Activated CD8-positive, alpha-beta memory T cell treated with anti-CD3 and anti-CD28 coated beads, Interleukin-2, amount 10 ng/mL, durations not matched to agents 7 days and 5 days (primary cell): ENCODE data around the gene CCDC127. TPM values are rescaled to one million over a fixed set of nuclear protein-coding genes. Genes with fewer than 3 reads are reported as not detected.

Source experiments
- ATAC-seq: fragments of 150-1000 bp; cut with Tn5 transposase; one replicate; pipeline ENCODE4 v1.10.0; 2021; ENCODE audit warnings: moderate library complexity
- CTCF ChIA-PET: fragments of 350-600 bp; sonication (Branson Sonifier 250); formaldehyde crosslinking; loops from one replicate; lab custom pipeline; 2021; ENCODE audit warnings: antibody characterized with exemption; lab: Charles Lee
- DNase-seq: peaks from one replicate; pipeline ENCODE4 v3.0.0-alpha.2; 2020
- H3K27ac Mint-ChIP-seq: one replicate; pipeline ENCODE4 v1.8.0; 2021; ENCODE audit warnings: mild to moderate bottlenecking, mixed read lengths
- H3K27me3 Mint-ChIP-seq: one replicate; pipeline ENCODE4 v1.8.0; 2021; ENCODE audit warnings: mixed read lengths
- H3K36me3 Mint-ChIP-seq: one replicate; pipeline ENCODE4 v1.8.0; 2021; ENCODE audit warnings: mild to moderate bottlenecking, mixed read lengths
- H3K4me1 Mint-ChIP-seq: one replicate; pipeline ENCODE4 v1.8.0; 2021; ENCODE audit warnings: mixed read lengths
- H3K4me3 Mint-ChIP-seq: one replicate; pipeline ENCODE4 v1.8.0; 2021; ENCODE audit warnings: mild to moderate bottlenecking, moderate library complexity, mixed read lengths
- H3K9me3 Mint-ChIP-seq: one replicate; pipeline ENCODE4 v1.8.0; 2022; ENCODE audit warnings: low read depth, mixed read lengths
- total RNA-seq, 2 experiments: library from RNA; stranded (reverse); gene quantifications; one replicate each; pipeline ENCODE4 v1.2.3, GENCODE V29; 2021

CCDC127 gene
- total RNA-seq, 2 experiments from 2014 or later, result 4.8 to 6.2 TPM

DNA sequence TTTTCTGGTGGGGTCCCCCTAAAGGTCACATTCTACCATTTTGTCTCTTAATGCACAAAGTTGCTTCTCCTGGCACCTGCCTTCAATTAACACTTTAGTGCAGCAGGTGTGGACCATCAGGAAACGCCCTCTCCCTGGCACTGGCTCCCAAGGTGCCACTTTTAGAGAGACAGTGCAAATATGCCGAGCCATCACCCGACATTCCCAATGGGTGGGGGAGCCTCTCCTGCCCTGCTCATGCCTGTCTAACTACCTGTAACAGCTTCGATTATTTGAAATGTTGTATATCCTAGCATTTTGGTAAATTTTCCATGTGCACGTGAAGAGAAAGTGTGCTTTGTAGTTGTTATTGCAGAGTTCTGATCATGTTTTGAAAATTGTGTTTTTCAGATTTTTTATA lies 39.8 kb downstream of the CCDC127 start:
- CTCF ChIA-PET, result no interaction called here
- ATAC-seq (no peak), DNase-seq (no peak)
- H3K4me1 Mint-ChIP-seq, result no peaks in the 10 kb centered on the region
- no peak overlapping the region for H3K4me3 Mint-ChIP-seq
- H3K27me3 Mint-ChIP-seq, result peaks cover 13% of the 10 kb centered on the region
- H3K9me3 Mint-ChIP-seq, result no peaks in the 10 kb centered on the region
- H3K27ac Mint-ChIP-seq, result no peak overlapping the region
- H3K36me3 Mint-ChIP-seq, result no peaks in the 10 kb centered on the region

DNA sequence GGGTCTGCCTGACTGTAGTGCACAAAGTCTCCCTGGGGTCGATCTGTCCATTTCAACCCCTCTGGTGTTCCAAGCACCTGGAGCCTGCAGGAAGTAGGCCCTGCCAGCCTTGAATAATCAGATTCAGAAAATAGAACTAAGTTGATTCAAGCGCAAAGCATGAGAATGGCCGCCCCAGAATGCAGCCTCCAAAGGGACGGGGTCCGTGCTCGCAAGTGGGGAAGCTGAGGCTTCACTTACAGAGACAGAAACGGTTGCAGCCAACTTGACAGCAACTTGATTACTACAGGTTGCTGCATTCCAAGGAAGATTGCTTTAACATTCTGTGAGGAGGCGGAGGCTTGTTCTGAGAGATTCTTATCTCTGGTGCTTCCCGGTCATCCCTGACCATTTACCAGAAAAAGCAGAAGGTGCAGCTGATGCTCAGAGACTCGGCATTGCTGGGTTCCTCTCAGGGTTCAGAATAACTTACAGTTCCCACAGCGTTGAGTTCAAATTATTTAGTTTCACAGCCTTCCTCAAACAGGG lies 41.6 kb downstream of the CCDC127 start:
- DNase-seq, result no peak
- Mint-ChIP-seq H3K4me3 (no peak overlapping the region), H3K27ac (no peak overlapping the region), H3K27me3 (peaks cover 13% of the 10 kb centered on the region), H3K36me3 (no peaks in the 10 kb centered on the region), H3K4me1 (no peaks in the 10 kb centered on the region), H3K9me3 (no peaks in the 10 kb centered on the region)
- CTCF ChIA-PET, result no interaction called here
- ATAC-seq, result no peak

DNA sequence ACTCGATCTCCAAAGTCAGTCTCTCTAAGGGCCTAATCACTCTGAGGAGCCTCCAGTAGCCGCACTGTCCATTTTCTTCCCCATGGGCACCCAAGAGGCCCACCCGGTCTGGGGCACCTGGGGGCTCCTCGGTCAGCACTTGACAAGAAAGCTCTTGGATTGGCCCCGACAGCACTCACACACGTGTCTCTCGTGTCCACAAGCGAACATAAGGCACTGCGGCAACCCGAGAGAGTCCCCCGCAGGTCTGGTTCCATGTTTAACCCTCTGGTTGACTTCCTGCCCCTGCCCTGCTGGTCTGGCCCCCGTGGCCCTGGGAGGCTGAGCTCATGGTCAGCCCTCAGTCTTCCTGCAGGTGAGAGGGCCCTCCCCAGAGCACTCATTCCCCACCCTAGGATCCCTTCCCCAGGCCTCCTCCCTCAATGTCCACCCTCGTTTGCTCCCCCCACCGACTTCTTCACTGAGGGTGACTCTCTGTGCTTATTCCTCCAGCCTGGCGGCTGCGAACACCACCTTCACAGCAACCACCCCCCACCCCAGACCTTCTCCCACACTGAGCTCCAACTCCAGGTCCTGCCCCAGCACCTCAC lies 43.0 kb downstream of the CCDC127 start:
- H3K36me3 Mint-ChIP-seq, result no peaks in the 10 kb centered on the region
- H3K27ac Mint-ChIP-seq, result no peak overlapping the region
- no peaks in the 10 kb centered on the region for H3K9me3 Mint-ChIP-seq
- CTCF ChIA-PET, result no interaction called here
- peaks cover 13% of the 10 kb centered on the region for H3K27me3 Mint-ChIP-seq
- no peaks in the 10 kb centered on the region for H3K4me1 Mint-ChIP-seq
- DNase-seq, result no peak
- ATAC-seq, result no peak
- no peak overlapping the region for H3K4me3 Mint-ChIP-seq

DNA sequence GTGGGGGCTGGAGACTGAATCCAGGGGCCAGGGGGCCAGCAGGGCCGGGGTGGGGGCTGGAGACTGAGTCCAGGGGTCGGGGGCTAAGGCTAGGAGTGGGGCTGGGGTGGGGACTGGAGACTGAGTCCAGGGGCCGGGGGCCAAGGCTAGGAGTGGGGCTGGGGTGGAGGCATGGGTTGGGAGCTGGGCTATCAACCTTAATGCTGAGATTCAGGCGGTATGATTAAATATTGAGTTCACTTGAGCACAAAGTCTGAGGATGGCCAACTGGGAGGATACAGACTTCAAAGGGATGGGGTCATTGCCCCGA lies 43.7 kb downstream of the CCDC127 start:
- Mint-ChIP-seq H3K27ac (no peak overlapping the region), H3K9me3 (no peaks in the 10 kb centered on the region), H3K27me3 (peaks cover 10% of the 10 kb centered on the region), H3K4me1 (no peaks in the 10 kb centered on the region), H3K4me3 (no peak overlapping the region), H3K36me3 (no peaks in the 10 kb centered on the region)
- ATAC-seq (no peak), DNase-seq (no peak)
- CTCF ChIA-PET, result no interaction called here

DNA sequence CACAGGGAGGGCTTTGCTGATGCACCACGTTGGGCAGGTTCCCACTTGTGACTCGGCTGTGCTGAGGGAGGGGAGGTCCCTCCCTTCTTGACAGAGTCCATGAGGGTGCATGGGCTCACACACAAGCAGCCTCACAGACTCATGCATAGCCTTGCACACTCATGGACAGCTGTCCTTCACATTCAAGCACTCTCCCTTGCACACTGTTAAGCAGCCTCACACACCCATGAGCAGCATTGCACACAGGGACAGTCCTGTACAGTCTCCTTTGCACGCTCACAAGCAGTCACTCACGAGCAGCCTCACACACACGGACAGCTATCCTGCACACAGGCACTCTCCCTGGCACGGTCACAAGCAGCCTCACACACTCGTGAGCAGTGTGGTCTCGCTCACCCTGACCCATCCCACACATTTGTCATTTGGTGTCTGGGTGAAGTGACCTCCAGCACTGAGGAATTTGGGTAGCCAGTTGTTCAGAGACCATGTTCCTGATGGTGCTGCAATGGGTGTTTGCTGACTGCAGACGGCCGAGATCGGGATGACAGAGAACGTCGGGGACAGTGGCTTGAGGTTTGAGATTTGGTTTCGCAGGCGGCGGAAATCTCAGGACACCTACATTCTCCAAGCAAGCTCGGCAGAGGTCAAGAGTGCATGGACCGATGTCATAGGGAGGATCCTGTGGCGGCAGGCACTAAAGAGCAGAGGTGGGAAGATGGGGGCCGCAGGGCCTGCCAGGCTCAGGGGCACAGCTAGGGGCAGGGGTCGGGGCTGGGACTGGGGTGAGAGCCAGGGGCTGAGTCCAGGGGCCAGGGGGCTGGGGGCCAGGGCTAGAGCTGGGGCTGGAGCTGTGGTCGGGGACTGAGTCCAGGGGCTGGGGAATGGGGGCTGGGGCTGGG lies 44.3 kb downstream of the CCDC127 start:
- Mint-ChIP-seq H3K27ac (no peak overlapping the region), H3K36me3 (no peaks in the 10 kb centered on the region), H3K27me3 (peaks cover 10% of the 10 kb centered on the region), H3K9me3 (no peaks in the 10 kb centered on the region), H3K4me3 (no peak overlapping the region), H3K4me1 (no peaks in the 10 kb centered on the region)
- CTCF ChIA-PET, result interaction anchor here (1.6 kb wide), 1 partner anchor 15 kb away, joined by 5 read pairs; no protein-coding TSS in a partner anchor
- ATAC-seq (peak; percentile 16), DNase-seq (no peak)

DNA sequence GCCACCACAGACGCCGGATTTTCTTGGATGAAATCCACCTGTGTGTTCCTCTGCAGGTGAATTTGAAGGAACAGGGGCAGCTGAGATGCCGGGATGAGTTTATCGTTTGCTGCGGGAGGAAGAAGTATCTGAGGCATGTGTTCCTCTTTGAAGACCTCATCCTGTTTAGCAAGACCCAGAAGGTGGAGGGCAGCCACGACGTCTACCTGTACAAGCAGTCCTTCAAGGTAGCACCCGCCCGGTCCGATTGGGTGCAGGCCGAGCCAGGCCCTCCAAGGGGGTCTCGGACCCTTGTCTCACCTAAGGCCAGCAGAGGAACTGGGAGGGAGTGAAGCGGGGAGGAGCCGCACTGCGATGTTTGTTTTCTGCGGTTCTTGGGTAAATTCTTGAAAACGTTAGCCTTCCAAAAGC lies 45.1 kb downstream of the CCDC127 start:
- Mint-ChIP-seq H3K4me1 (no peaks in the 10 kb centered on the region), H3K27ac (no peak overlapping the region), H3K27me3 (peaks cover 3% of the 10 kb centered on the region), H3K9me3 (no peaks in the 10 kb centered on the region), H3K4me3 (no peak overlapping the region), H3K36me3 (no peaks in the 10 kb centered on the region)
- no peak for DNase-seq
- CTCF ChIA-PET, result interaction anchor here (1.6 kb wide), 1 partner anchor 16 kb away, joined by 5 read pairs; no protein-coding TSS in a partner anchor
- no peak for ATAC-seq

DNA sequence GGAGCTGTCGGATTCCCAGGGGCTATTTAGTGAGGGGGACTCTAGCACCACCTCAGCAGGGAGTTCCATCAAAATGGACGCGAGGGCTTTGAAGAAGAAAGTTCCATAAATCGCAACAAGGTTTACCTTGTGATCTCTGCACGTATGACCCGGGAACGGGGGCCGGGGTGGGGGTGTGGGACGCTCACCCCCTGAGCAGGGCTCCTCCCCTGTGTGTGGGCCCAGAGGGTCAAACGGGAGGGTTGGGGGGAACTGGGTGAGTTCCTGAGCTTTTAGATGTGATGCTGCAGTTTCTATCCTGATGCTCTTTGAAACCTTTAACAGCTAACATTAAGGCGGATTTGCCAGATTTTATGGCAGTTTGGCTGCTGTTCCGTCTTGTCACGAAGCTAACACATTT lies 45.5 kb downstream of the CCDC127 start:
- H3K36me3 Mint-ChIP-seq, result no peaks in the 10 kb centered on the region
- no peak overlapping the region for H3K27ac Mint-ChIP-seq
- no peaks in the 10 kb centered on the region for H3K27me3 Mint-ChIP-seq
- H3K4me3 Mint-ChIP-seq, result no peak overlapping the region
- CTCF ChIA-PET, result interaction anchor here (1.6 kb wide), 1 partner anchor 17 kb away, joined by 5 read pairs; no protein-coding TSS in a partner anchor
- no peaks in the 10 kb centered on the region for H3K4me1 Mint-ChIP-seq
- ATAC-seq, result no peak
- no peak for DNase-seq
- no peaks in the 10 kb centered on the region for H3K9me3 Mint-ChIP-seq

DNA sequence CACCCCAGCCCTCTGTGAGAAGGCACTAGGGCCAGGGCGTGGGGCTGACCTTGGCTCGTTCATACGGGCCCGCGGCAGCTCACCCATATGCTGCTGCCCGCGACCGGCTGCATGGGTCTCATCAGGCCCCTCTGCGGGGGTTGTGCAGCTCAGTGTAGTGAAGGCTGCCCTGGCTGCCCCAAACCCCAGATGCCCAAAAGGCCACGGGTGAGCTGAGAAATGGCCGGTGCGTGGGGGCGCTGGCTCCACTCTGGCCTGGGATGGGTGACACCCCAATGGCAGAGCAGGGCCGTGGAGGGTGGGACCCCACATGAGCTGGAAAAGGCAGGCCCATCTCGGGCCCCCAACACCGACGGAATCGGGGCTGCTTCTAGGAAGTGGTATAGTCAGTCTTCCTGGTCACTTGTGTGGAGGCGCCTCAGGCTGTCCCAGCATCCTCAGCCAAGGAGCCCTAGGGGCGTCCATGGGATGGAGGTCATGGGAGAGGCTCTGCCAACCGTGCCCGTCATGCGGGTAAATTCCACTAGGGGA lies 46.1 kb downstream of the CCDC127 start:
- peak; percentile 12 for ATAC-seq
- CTCF ChIA-PET, result interaction anchor here (1.6 kb wide), 1 partner anchor 17 kb away, joined by 5 read pairs; no protein-coding TSS in a partner anchor

DNA sequence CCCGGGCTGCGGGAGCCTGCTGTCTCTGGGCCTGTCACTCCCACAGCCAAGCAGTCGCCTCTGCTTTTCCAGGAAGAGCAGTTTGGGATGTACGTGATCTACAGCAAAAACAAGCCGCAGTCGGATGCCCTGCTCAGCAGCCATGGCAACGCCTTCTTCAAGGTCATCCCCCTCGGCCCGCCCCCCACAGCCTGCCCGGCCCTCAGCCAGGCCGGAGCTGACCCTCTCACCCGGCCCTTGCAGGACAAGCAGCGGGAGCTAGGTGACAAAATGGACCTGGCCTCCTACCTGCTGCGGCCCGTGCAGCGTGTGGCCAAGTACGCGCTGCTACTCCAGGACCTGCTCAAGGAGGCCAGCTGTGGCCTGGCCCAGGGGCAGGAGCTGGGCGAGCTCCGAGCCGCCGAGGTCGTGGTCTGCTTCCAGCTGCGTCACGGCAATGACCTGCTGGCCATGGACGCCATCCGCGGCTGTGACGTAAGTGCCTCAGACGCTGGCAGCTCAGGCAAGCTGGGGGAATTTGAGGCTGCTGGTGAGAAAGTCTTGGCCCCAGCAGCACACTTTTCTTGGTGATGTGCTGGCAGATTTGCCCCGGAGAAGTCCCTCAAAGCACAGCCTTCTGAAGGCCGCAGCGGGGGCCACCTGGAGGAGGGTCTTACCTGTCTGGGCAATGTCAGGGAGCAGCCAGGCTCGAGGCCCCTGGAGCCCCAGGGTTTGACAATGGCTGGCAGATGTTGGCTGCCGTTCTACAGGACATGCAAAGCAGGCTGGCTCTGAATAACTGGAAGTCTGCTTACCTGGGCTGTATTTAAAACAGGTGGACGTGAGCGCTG lies 46.8 kb downstream of the CCDC127 start:
- Mint-ChIP-seq H3K4me1 (no peaks in the 10 kb centered on the region), H3K36me3 (no peaks in the 10 kb centered on the region), H3K4me3 (no peak overlapping the region), H3K27ac (no peak overlapping the region), H3K27me3 (no peaks in the 10 kb centered on the region), H3K9me3 (no peaks in the 10 kb centered on the region)
- no peak for DNase-seq
- no peak for ATAC-seq
- CTCF ChIA-PET, result no interaction called here

More for the DNA sequence above, 46.1 kb downstream of the CCDC127 start:
- H3K4me1 Mint-ChIP-seq, result no peaks in the 10 kb centered on the region
- H3K27me3 Mint-ChIP-seq, result no peaks in the 10 kb centered on the region
- H3K27ac Mint-ChIP-seq, result no peak overlapping the region
- no peak for DNase-seq
- no peak overlapping the region for H3K4me3 Mint-ChIP-seq
- H3K9me3 Mint-ChIP-seq, result no peaks in the 10 kb centered on the region
- H3K36me3 Mint-ChIP-seq, result no peaks in the 10 kb centered on the region

DNA sequence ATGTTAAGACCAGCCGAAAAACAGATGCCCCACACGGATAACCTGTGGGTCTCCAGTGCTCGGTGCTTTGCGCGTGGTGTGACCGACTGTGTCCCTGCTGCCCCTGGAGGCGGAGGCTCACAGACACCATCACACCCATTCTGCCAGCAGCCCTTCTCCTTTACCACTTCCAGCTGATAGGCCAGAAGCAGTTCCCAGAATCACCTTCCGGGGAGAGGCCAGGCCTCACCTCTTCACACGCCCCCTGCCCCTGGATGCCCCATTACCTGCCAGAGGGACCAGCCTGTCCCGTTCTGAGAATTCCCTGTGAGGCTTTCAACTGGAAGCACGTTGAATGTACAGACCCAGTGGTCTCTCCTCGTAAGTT lies 48.2 kb downstream of the CCDC127 start:
- ATAC-seq (no peak), DNase-seq (no peak)
- no peaks in the 10 kb centered on the region for H3K27me3 Mint-ChIP-seq
- no peaks in the 10 kb centered on the region for H3K9me3 Mint-ChIP-seq
- no peak overlapping the region for H3K4me3 Mint-ChIP-seq
- CTCF ChIA-PET, result no interaction called here
- H3K4me1 Mint-ChIP-seq, result no peaks in the 10 kb centered on the region
- no peak overlapping the region for H3K27ac Mint-ChIP-seq
- H3K36me3 Mint-ChIP-seq, result no peaks in the 10 kb centered on the region

DNA sequence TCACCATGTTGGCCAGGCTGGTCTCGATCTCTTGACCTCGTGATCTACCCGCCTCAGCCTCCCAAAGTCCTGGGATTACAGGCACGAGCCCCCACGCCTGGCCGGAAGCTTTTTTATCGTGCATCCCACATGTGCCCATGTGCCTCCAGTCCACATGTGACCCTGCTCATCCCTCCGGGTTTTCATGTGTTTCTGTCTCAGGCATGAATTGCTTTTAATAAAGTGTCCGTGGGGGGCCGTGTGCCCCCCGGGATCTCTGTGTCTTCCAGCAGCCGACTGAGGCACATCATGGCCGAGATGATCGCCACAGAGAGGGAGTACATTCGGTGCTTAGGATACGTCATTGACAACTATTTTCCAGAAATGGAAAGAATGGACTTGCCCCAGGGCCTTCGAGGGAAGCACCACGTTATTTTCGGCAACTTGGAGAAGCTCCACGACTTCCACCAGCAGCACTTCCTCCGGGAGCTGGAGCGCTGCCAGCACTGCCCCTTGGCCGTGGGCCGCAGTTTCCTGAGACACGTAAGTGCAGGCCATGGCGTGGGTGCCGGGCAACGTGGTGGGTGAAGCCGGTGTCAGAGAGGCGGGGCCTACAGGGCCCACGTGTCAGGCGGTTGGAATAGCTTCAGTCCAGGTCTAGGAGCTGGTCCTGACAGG lies 48.8 kb downstream of the CCDC127 start:
- no peaks in the 10 kb centered on the region for H3K9me3 Mint-ChIP-seq
- H3K27ac Mint-ChIP-seq, result no peak overlapping the region
- no peaks in the 10 kb centered on the region for H3K36me3 Mint-ChIP-seq
- no peak for ATAC-seq
- CTCF ChIA-PET, result no interaction called here
- H3K27me3 Mint-ChIP-seq, result no peaks in the 10 kb centered on the region
- no peak for DNase-seq
- no peaks in the 10 kb centered on the region for H3K4me1 Mint-ChIP-seq
- no peak overlapping the region for H3K4me3 Mint-ChIP-seq

DNA sequence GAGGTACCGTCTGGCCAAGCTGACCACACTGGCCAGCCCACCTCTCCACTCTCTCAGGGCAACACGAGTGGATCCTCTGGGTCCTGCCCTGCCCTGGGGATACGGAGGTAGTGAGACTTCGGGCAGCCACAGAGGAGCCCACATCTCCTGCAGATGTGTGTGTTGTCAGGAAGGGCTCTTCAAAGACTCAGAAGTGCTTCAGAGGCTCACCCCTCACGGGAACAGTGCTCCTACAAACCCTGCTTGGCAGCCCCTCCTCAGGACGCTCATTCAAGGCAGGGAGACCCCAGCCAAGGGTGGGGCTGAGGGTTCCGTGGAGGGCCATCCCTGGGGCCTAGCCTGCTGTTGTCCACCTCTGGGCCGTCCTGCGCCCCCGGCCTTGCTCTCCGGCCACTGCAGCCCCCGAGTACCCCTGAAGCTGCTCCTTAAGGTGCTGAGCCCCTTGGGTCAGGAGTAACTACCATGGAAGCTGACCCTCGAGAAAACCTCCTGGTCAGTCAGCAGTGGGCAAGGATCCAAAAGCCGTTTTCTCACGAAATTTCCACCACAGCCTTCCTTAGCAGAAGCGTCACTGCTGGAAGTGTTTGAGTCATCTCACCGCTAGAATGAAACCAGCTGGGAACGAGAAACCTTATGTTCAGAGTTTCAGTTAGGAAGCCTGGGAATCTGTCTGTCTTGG lies 49.8 kb downstream of the CCDC127 start:
- no peak for DNase-seq
- no peaks in the 10 kb centered on the region for H3K36me3 Mint-ChIP-seq
- H3K27ac Mint-ChIP-seq, result no peak overlapping the region
- H3K27me3 Mint-ChIP-seq, result no peaks in the 10 kb centered on the region
- no peak overlapping the region for H3K4me3 Mint-ChIP-seq
- ATAC-seq, result no peak
- no peaks in the 10 kb centered on the region for H3K4me1 Mint-ChIP-seq
- no peaks in the 10 kb centered on the region for H3K9me3 Mint-ChIP-seq
- CTCF ChIA-PET, result no interaction called here
